Activated CD4-positive, alpha-beta T cell treated with anti-CD3 and anti-CD28 coated beads, Interleukin-2, amount 10 ng/mL, durations not matched to agents 7 days and 5 days (primary cell): ENCODE results near the gene PTCD1. TPM values are rescaled to one million over a fixed set of nuclear protein-coding genes. Genes with fewer than 3 reads are reported as not detected.

Experiments
- CTCF ChIA-PET: fragments of 350-600 bp; sonication (Branson Sonifier 250); formaldehyde crosslinking; loops from one replicate; lab custom pipeline; 2021; ENCODE audit warnings: antibody characterized with exemption; lab: Charles Lee
- POLR2A ChIA-PET: fragments of 350-600 bp; sonication (Branson Sonifier 250); formaldehyde crosslinking; loops from one replicate; lab custom pipeline; 2021; ENCODE audit warnings: antibody characterized with exemption; lab: Charles Lee
- DNase-seq: peaks from one replicate; pipeline ENCODE4 v3.0.0-alpha.2; 2020
- H3K27ac Mint-ChIP-seq: one replicate; pipeline ENCODE4 v1.8.0; 2021; ENCODE audit warnings: mild to moderate bottlenecking, moderate library complexity, mixed read lengths
- H3K27me3 Mint-ChIP-seq: one replicate; pipeline ENCODE4 v1.8.0; 2021; ENCODE audit warnings: mixed read lengths
- H3K36me3 Mint-ChIP-seq: one replicate; pipeline ENCODE4 v1.8.0; 2021; ENCODE audit warnings: low read depth, mixed read lengths
- H3K4me1 Mint-ChIP-seq: one replicate; pipeline ENCODE4 v1.8.0; 2021; ENCODE audit warnings: mixed read lengths
- H3K4me3 Mint-ChIP-seq: one replicate; pipeline ENCODE4 v1.8.0; 2021; ENCODE audit warnings: mild to moderate bottlenecking, moderate library complexity, mixed read lengths
- H3K9me3 Mint-ChIP-seq: one replicate; pipeline ENCODE4 v1.8.0; 2021; ENCODE audit warnings: mixed read lengths
- total RNA-seq, 2 experiments: library from RNA; stranded (reverse); gene quantifications; one replicate each; pipeline ENCODE4 v1.2.3, GENCODE V29; 2021

Gene PTCD1
- total RNA-seq: 1 to 10 TPM; 5.7 to 8.6 TPM

GRCh38 chr7:99438573-99439480, at the start of gene PTCD1, which contains the start of gene CPSF4:
Gene PTCD1 (minus strand): TSS chr7:99438798. CDS start chr7:99435242, 3,556 bp downstream.
Gene CPSF4 (plus strand): TSS chr7:99438943. CDS start chr7:99439083, 140 bp downstream.
- CTCF ChIA-PET: interaction anchor here (1.0 kb wide), 2 partner anchors 9 to 14 kb away, joined by 3 to 5 read pairs; no protein-coding TSS in a partner anchor
- H3K27me3 Mint-ChIP-seq: no peaks in the 10 kb centered on the region
- peaks cover 19% of the 10 kb centered on the region for H3K36me3 Mint-ChIP-seq
- DNase-seq: peak; percentile 91
- POLR2A ChIA-PET: interaction anchor here (0.6 to 0.8 kb wide), 2 partner anchors 17 to 391 kb away, joined by 3 to 4 read pairs; no protein-coding TSS in a partner anchor
- peak within 1 kb of the TSS; percentile 95 for H3K27ac Mint-ChIP-seq
- H3K4me3 Mint-ChIP-seq: peak within 1 kb of the TSS; percentile 98
- H3K9me3 Mint-ChIP-seq: no peaks in the 10 kb centered on the region
- H3K4me1 Mint-ChIP-seq: peaks cover 35% of the 10 kb centered on the region

GRCh38 chr7:99485094-99485493, 46.5 kb upstream of the PTCD1 start:
- no peaks in the 10 kb centered on the region for H3K27me3 Mint-ChIP-seq
- no peak for DNase-seq
- CTCF ChIA-PET: no interaction called here
- peaks cover 69% of the 10 kb centered on the region for H3K36me3 Mint-ChIP-seq
- no peak overlapping the region for H3K27ac Mint-ChIP-seq
- POLR2A ChIA-PET: no interaction called here
- H3K4me3 Mint-ChIP-seq: no peak overlapping the region
- peaks cover 4% of the 10 kb centered on the region for H3K9me3 Mint-ChIP-seq
- no peaks in the 10 kb centered on the region for H3K4me1 Mint-ChIP-seq

- peaks cover 45% of the 10 kb centered on the region for H3K4me1 Mint-ChIP-seq
- H3K27ac Mint-ChIP-seq: peak overlapping the region; percentile 87
- H3K27me3 Mint-ChIP-seq: no peaks in the 10 kb centered on the region
- H3K9me3 Mint-ChIP-seq: no peaks in the 10 kb centered on the region
- ChIA-PET CTCF (no interaction called here), POLR2A (interaction anchor here (0.6 kb wide), 1 partner anchor 10 kb away, joined by 9 read pairs; no protein-coding TSS in a partner anchor)
- H3K4me3 Mint-ChIP-seq: peak overlapping the region; percentile 48
- DNase-seq: no peak
- peaks cover 44% of the 10 kb centered on the region for H3K36me3 Mint-ChIP-seq
Measured at GRCh38 chr7:99478464-99479440, 40.2 kb upstream of the PTCD1 start.

GRCh38 chr7:99476107-99476506, 37.5 kb upstream of the PTCD1 start:
- ChIA-PET CTCF (interaction anchor here (1.2 to 1.4 kb wide), 2 partner anchors 13 to 23 kb away, joined by 3 to 4 read pairs; partner anchors contain the start of gene ZNF394), POLR2A (interaction anchor here (0.5 kb wide), 1 partner anchor 82 kb away, joined by 3 read pairs; the partner anchor contains the start of gene ZNF655)
- peaks cover 38% of the 10 kb centered on the region for H3K36me3 Mint-ChIP-seq
- H3K27me3 Mint-ChIP-seq: no peaks in the 10 kb centered on the region
- H3K4me3 Mint-ChIP-seq: no peak overlapping the region
- peaks cover 56% of the 10 kb centered on the region for H3K4me1 Mint-ChIP-seq
- H3K9me3 Mint-ChIP-seq: no peaks in the 10 kb centered on the region
- peak overlapping the region; percentile 25 for H3K27ac Mint-ChIP-seq
- DNase-seq: no peak

- peak overlapping the region; percentile 99 for H3K4me3 Mint-ChIP-seq
- POLR2A ChIA-PET: no interaction called here
- H3K27ac Mint-ChIP-seq: peak overlapping the region; percentile 91
- CTCF ChIA-PET: interaction anchor here (0.7 to 1.5 kb wide), 4 partner anchors 25 to 83 kb away, joined by 3 to 6 read pairs (median 3); no protein-coding TSS in a partner anchor
- H3K36me3 Mint-ChIP-seq: peaks cover 19% of the 10 kb centered on the region
- H3K27me3 Mint-ChIP-seq: no peaks in the 10 kb centered on the region
- peak; percentile 38 for DNase-seq
- no peaks in the 10 kb centered on the region for H3K9me3 Mint-ChIP-seq
- H3K4me1 Mint-ChIP-seq: peaks cover 45% of the 10 kb centered on the region
Measured at GRCh38 chr7:99473315-99473596, 34.7 kb upstream of the PTCD1 start.

GRCh38 chr7:99472561-99473314, 34.1 kb upstream of the PTCD1 start, which contains the start of gene ZNF789:
Gene ZNF789 (plus strand): TSS chr7:99472890. CDS start chr7:99476457, 3,567 bp downstream.
- Mint-ChIP-seq H3K4me1 (peaks cover 40% of the 10 kb centered on the region), H3K36me3 (peaks cover 14% of the 10 kb centered on the region), H3K9me3 (no peaks in the 10 kb centered on the region), H3K27me3 (no peaks in the 10 kb centered on the region), H3K27ac (peak within 1 kb of the TSS; percentile 91), H3K4me3 (peak within 1 kb of the TSS; percentile 99)
- CTCF ChIA-PET: interaction anchor here (1.1 to 1.5 kb wide), 3 partner anchors 25 to 81 kb away, joined by 3 to 6 read pairs (median 3); no protein-coding TSS in a partner anchor
- POLR2A ChIA-PET: no interaction called here
- peak; percentile 99 for DNase-seq

- no peaks in the 10 kb centered on the region for H3K9me3 Mint-ChIP-seq
- ChIA-PET CTCF (interaction anchor here (0.7 to 1.3 kb wide), 3 partner anchors 9 to 89 kb away, joined by 3 read pairs; partner anchors contain the start of gene ZNF655), POLR2A (no interaction called here)
- no peaks in the 10 kb centered on the region for H3K27me3 Mint-ChIP-seq
- DNase-seq: no peak
- H3K27ac Mint-ChIP-seq: no peak overlapping the region
- no peak overlapping the region for H3K4me3 Mint-ChIP-seq
- peaks cover 35% of the 10 kb centered on the region for H3K4me1 Mint-ChIP-seq
- peaks cover 13% of the 10 kb centered on the region for H3K36me3 Mint-ChIP-seq
Measured at GRCh38 chr7:99469381-99470065, 30.9 kb upstream of the PTCD1 start.

GRCh38 chr7:99468336-99468918, 29.8 kb upstream of the PTCD1 start:
- Mint-ChIP-seq H3K27me3 (no peaks in the 10 kb centered on the region), H3K27ac (no peak overlapping the region), H3K36me3 (peaks cover 18% of the 10 kb centered on the region), H3K9me3 (no peaks in the 10 kb centered on the region), H3K4me3 (no peak overlapping the region), H3K4me1 (peaks cover 32% of the 10 kb centered on the region)
- DNase-seq: no peak
- CTCF ChIA-PET: interaction anchor here (0.7 kb wide), 1 partner anchor 9 kb away, joined by 3 read pairs; no protein-coding TSS in a partner anchor
- POLR2A ChIA-PET: no interaction called here

- Mint-ChIP-seq H3K4me1 (peaks cover 29% of the 10 kb centered on the region), H3K36me3 (peaks cover 23% of the 10 kb centered on the region), H3K27me3 (no peaks in the 10 kb centered on the region), H3K4me3 (peak overlapping the region; percentile 78), H3K9me3 (no peaks in the 10 kb centered on the region), H3K27ac (peak overlapping the region; percentile 91)
- DNase-seq: no peak
- ChIA-PET CTCF (interaction anchor here (0.6 to 1.8 kb wide), 2 partner anchors 9 to 90 kb away, joined by 3 to 8 read pairs; no protein-coding TSS in a partner anchor), POLR2A (interaction anchor here (1.1 kb wide), 1 partner anchor 23 kb away, joined by 4 read pairs; no protein-coding TSS in a partner anchor)
Measured at GRCh38 chr7:99465421-99465768, 26.8 kb upstream of the PTCD1 start.

GRCh38 chr7:99461221-99461620, 22.6 kb upstream of the PTCD1 start:
- Mint-ChIP-seq H3K27ac (no peak overlapping the region), H3K4me3 (no peak overlapping the region), H3K9me3 (no peaks in the 10 kb centered on the region), H3K36me3 (peaks cover 45% of the 10 kb centered on the region), H3K27me3 (no peaks in the 10 kb centered on the region), H3K4me1 (peaks cover 31% of the 10 kb centered on the region)
- no peak for DNase-seq
- ChIA-PET CTCF (interaction anchor here (0.6 to 1.4 kb wide), 3 partner anchors 9 to 59 kb away, joined by 3 to 4 read pairs (median 3); no protein-coding TSS in a partner anchor), POLR2A (no interaction called here)

- H3K27ac Mint-ChIP-seq: no peak overlapping the region
Measured at GRCh38 chr7:99460651-99461050, 22.1 kb upstream of the PTCD1 start.

More at GRCh38 chr7:99460651-99461050, 22.1 kb upstream of the PTCD1 start:
- CTCF ChIA-PET: interaction anchor here (0.6 to 1.4 kb wide), 3 partner anchors 9 to 58 kb away, joined by 3 to 4 read pairs (median 3); no protein-coding TSS in a partner anchor
- H3K4me3 Mint-ChIP-seq: no peak overlapping the region
- H3K36me3 Mint-ChIP-seq: peaks cover 45% of the 10 kb centered on the region
- POLR2A ChIA-PET: no interaction called here
- H3K9me3 Mint-ChIP-seq: no peaks in the 10 kb centered on the region
- H3K4me1 Mint-ChIP-seq: peaks cover 28% of the 10 kb centered on the region
- no peaks in the 10 kb centered on the region for H3K27me3 Mint-ChIP-seq
- DNase-seq: no peak
